Right ventricle myocardium superior (tissue), 1 donor: ENCODE measurements around the gene CLTRN. TPM values are rescaled to one million over a fixed set of nuclear protein-coding genes. Genes with fewer than 3 reads are reported as not detected.
"Not testable (repeated sequence)": the region's sequence is repeated elsewhere in the genome, so short reads cannot be mapped to it uniquely, and the experiment has no call there.

Experiments
- ATAC-seq: fragments of 200-7000 bp; cut with Tn5 transposase; one replicate; pipeline ENCODE4 v1.9.1; 2020; ENCODE audit warnings: mild to moderate bottlenecking; ENCODE audit not compliant: poor library complexity
- DNase-seq: peaks from one replicate; pipeline ENCODE4 v3.0.0-alpha.2; 2020
- intact Hi-C: fragments of 100-400 bp; cut with DNase I; formaldehyde crosslinking; loops from one replicate; pipeline ENCODE4 v1.11.2; 2022
- long read RNA-seq: library from polyadenylated mRNA; unstranded; transcript quantifications from one replicate; pipeline ENCODE4 v2.0.0, GENCODE V29; 2021
- total RNA-seq: library from RNA; stranded (reverse); fragmentation: NEBNext Ultra II Directional; extraction: Animal tissue kit (Norgen Biotek cat#: 25700); gene quantifications from one replicate; pipeline ENCODE4 v1.2.1, GENCODE V29; 2021
- donor health status: DM: no; HTN: yes; CAD: no; lungs with severe emphysema.

The CLTRN gene, protein sequence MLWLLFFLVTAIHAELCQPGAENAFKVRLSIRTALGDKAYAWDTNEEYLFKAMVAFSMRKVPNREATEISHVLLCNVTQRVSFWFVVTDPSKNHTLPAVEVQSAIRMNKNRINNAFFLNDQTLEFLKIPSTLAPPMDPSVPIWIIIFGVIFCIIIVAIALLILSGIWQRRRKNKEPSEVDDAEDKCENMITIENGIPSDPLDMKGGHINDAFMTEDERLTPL
- total RNA-seq: 0.94 TPM
- long read RNA-seq, partial matches to known transcripts: 0 of 3 reads
- long read RNA-seq, other reads (novel, unspliced or antisense): 3 of 3 reads

GRCh38 chrX:15664487-15665444, at the start of gene CLTRN:
TSS of gene CLTRN (minus strand) at chrX:15664805. CDS start at chrX:15664775, 30 bp downstream.
- ATAC-seq (no peak), DNase-seq (no peak)
- intact Hi-C loops: no loop called here

DNA sequence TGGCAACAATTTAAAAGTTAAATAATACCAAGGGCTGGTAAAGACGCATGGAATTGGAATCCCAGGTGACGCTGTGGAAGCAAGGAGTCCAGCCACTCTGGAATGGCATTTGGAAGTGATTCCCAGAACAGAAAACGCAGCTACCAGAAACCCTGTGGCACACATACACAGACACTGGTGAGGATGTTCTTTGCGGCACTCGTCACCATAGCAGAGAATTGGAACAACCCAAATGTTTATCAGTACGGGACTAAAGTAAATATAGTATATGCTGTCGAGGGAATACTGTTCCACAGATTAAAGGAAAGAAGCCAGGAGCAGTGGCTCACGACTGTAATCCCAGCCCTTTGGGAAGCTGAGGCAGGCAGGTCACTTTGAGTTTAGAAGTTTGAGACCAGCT, 39.7 kb upstream of the CLTRN start:
- ATAC-seq: peak; percentile 59
- intact Hi-C loops, DNase-seq: not testable (repeated sequence)

DNA sequence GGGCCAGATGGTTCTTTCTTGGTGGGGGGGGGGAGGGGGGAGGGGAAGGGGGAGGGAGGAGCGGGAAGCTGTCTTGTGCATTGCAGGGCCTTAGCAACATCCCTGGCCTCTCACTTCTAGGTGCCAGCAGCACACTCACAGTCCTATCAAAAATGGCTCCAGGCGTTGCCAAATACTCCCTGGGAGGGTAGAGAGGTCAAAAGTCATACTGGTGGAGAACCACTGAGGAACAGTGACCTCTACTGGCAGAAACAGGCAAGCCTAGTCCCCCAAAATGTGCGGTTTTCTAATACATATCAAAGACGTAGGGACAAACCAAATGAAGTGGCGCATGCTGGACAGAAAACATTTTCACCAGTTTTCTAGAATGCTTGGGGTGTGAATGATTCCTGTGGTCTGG, 39.2 kb upstream of the CLTRN start:
- DNase-seq, intact Hi-C loops: not testable (repeated sequence)
- ATAC-seq: peak; percentile 87

DNA sequence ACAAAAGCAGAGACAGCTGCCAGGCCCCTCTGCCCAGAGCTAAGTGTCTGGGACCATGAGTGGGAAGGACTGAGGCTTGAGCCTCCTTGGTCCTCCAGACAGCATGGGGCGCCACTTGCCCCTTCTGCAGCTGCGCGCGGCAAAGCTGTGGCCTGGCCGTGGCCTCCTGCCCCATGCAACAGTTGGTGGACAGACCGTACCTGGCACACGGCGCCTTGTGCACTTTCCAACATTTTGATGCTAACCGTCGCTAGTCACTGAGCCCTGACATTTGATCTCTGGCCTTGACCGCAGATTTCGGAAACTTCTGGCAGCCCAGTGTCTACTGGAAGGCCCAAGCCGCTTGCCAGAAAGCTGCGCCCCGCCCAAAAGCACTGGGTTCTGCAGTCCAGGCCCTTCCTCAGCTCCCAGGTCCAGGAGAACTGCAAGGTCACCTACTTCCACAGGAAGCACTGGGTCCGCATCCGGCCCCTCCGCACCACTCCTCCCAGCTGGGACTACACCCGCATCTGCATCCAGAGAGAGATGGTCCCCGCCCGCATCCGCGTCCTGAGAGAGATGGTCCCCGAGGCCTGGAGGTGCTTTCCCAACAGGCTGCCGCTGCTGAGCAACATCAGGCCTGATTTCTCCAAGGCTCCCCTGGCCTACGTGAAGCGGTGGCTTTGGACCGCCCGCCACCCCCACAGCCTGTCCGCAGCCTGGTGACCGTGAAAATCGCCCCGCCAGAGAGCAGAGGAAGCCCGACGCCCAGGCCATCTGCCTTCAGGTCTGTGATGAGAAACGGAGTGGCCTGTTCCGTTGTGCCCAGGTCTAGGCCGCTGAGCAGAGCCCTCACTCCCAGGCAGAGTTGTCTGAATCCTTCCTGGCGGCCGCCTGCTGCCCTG, 38.1 kb upstream of the CLTRN start:
- ATAC-seq (no peak), DNase-seq (no peak)
- intact Hi-C loops: no loop called here

DNA sequence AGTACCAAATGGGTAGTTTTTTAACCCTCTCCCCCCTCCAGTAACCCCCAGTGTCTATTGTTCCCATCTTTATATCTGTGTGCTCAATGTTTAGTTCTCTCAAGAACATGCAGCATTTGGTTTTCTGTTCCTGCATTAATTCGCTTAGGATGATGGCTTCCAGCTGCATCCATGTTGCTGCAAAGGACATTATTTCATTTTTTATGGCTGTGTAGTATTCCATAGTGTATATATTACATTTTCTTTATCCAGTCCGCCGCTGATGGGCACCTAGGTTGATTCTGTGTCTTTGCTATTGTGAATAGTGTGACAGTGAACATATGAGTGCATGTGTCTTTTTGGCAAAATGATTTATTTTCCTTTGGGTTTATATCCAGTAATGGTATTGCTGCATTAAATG, 31.9 kb upstream of the CLTRN start:
- ATAC-seq: no peak
- intact Hi-C loops: no loop called here
- DNase-seq: no peak

GRCh38 chrX:15694941-15695451, 30.4 kb upstream of the CLTRN start:
- intact Hi-C loops: no loop called here
- ATAC-seq: peak; percentile 88
- DNase-seq: peak; percentile 53

- intact Hi-C loops: loop anchor here (10.0 kb wide), 1 partner anchor 58 kb away; no protein-coding TSS in a partner anchor
These were observed 22.4 kb upstream of the CLTRN start for GRCh38 chrX:15686818-15687685.

DNA sequence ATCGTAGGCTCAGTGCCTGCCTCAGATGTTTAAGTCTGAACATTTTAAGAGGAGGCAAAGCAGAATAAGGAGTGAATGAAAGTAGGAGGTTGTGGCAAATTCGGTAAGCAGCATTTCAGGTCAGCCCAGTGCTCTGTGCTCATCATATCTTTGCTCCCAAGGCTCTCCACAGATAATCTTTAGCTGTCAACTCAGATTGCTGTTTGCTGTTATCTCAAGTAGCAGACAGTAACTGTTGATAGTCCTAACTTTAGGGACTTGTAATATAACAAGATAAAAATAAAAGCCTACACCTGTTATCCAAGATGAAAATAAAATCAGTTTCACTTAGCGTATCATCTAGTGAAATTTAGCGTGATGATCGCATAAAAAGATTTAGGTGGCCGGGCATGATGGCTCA, 18.6 kb upstream of the CLTRN start:
- ATAC-seq (no peak), DNase-seq (no peak)
- intact Hi-C loops: loop anchor here (10.0 kb wide), 1 partner anchor 62 kb away; no protein-coding TSS in a partner anchor

More at GRCh38 chrX:15686818-15687685, 22.4 kb upstream of the CLTRN start:
- DNase-seq (no peak), ATAC-seq (peak; percentile 88)

DNA sequence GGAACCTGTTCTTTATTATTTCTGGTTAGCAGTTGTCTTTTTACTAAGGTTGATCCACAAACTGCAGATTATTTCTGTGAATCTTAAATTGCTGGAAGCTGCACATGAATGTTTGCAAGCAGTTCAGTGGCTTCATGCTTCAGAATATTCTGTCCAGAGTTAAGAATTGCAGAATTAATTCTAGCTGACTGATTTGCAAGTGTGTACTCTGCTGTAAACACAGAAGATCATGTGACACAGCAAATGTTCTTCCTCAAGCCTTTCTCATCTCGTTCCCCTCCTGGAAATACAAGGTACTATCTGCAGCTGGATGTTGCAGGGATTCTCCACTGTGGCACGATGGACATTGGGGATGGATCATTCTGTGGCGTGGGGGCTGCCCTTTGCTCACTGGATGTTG, 16.8 kb upstream of the CLTRN start:
- ATAC-seq (no peak), DNase-seq (no peak)
- intact Hi-C loops: loop anchor here (10.0 kb wide), 1 partner anchor 63 kb away; no protein-coding TSS in a partner anchor

DNA sequence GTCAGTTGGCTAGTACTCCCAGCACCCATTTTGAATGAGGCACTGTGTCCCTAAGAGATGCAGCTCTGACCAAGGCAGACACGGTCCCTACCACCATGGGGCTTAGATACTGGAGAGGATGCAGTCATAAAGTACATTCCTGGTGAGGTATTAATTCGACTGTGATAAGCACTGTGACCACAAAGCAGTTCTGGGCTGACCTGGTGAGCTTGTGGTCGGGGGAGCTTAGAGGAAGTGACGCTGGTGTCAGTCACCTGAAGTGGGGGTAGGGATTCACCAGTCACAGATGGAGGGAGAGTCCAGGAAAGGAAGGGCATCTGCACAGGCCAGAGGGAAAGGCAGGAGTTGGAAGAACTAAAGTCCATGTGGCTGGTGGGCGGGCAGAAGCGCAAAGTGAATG, 15.8 kb upstream of the CLTRN start:
- intact Hi-C loops: loop anchor here (10.0 kb wide), 1 partner anchor 64 kb away; no protein-coding TSS in a partner anchor
- ATAC-seq (no peak), DNase-seq (no peak)

- DNase-seq (no peak), ATAC-seq (no peak)
- intact Hi-C loops: no loop called here
These were observed 14.6 kb upstream of the CLTRN start for GRCh38 chrX:15679246-15679645.

DNA sequence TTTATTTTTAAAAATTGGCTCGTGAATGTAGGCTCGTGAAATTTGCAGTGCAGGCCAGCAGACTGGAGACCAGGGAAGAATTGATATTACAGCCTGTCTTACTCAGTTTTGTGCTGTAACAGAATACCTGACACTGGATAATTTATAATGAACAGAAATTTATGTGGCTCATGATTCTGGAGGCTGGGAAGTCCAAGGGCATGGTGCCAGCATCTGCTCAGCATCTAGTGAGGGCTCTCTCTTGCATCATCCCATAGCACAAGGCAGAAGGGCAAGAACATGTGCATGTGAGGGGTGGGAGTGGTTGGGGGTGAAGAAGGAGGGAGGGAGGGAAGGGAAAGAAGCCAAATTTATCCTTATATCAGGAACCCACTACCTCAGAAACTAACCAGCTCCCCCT, 13.7 kb upstream of the CLTRN start:
- intact Hi-C loops: no loop called here
- DNase-seq: no peak
- no peak for ATAC-seq

- no peak for DNase-seq
- intact Hi-C loops: no loop called here
- ATAC-seq: no peak
These were observed 12.3 kb upstream of the CLTRN start for GRCh38 chrX:15676886-15677285.

- DNase-seq (peak; percentile 86), ATAC-seq (peak; percentile 85)
- intact Hi-C loops: no loop called here
These were observed 10.9 kb upstream of the CLTRN start for GRCh38 chrX:15675490-15675921.

GRCh38 chrX:15674841-15675489, 10.4 kb upstream of the CLTRN start:
- ATAC-seq (peak; percentile 96), DNase-seq (peak; percentile 95)
- intact Hi-C loops: no loop called here

GRCh38 chrX:15674514-15674840, 9.9 kb upstream of the CLTRN start:
- intact Hi-C loops: no loop called here
- ATAC-seq (no peak), DNase-seq (no peak)

DNA sequence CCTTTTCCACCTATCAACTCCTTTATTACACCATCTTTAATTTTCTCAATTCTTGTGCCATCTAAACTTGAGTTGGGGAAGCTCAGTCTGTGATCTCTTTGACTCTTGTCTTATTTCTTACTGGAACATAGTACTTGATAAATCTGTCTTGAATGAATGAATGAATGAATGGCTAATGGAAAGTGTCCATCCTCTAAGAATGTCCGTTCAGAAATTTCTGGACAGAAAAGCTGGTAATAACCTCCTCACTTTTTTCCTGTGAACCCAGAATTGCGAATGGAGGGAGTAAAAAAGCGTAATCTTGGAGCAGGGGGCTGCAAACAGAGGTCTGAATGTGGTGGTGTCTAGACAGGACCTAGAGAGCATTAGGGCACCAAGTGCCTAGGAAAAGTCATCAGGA, 9.4 kb upstream of the CLTRN start:
- DNase-seq (no peak), ATAC-seq (no peak)
- intact Hi-C loops: no loop called here
